WI38 (cell line): ENCODE measurements around the gene CAPS.

Experiments
- H3K4me3 ChIP-seq: 2 replicates; pipeline ENCODE4 v1.5.1; 2011; ENCODE audit warnings: low read depth, mild to moderate bottlenecking, control low read depth, low read length
- TF ChIP-seq, protein P1 (sequence below): IDR thresholded peaks from 2 replicates; pipeline ENCODE4 v1.5.1; 2012; ENCODE audit warnings: low read depth, mild to moderate bottlenecking, control low read depth, low read length

Gene CAPS

DNA sequence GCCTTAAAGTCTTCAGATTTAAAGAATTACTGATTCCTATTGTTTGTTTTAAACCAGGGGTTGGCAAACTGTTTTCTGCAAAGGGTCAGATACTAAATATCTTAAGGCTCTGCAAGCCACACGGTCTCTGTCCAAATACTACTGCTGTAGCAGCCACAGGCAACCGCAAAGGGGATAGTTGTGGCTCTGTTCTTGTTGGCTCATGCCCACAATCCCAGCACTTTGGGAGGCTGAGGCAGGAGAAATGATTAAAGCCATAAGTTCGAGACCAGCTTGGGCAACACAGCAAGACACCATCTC is 41.5 kb downstream of the CAPS start:
- TF ChIP-seq, protein P1, sequence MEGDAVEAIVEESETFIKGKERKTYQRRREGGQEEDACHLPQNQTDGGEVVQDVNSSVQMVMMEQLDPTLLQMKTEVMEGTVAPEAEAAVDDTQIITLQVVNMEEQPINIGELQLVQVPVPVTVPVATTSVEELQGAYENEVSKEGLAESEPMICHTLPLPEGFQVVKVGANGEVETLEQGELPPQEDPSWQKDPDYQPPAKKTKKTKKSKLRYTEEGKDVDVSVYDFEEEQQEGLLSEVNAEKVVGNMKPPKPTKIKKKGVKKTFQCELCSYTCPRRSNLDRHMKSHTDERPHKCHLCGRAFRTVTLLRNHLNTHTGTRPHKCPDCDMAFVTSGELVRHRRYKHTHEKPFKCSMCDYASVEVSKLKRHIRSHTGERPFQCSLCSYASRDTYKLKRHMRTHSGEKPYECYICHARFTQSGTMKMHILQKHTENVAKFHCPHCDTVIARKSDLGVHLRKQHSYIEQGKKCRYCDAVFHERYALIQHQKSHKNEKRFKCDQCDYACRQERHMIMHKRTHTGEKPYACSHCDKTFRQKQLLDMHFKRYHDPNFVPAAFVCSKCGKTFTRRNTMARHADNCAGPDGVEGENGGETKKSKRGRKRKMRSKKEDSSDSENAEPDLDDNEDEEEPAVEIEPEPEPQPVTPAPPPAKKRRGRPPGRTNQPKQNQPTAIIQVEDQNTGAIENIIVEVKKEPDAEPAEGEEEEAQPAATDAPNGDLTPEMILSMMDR, result no peak
- no peak overlapping the region for H3K4me3 ChIP-seq

DNA sequence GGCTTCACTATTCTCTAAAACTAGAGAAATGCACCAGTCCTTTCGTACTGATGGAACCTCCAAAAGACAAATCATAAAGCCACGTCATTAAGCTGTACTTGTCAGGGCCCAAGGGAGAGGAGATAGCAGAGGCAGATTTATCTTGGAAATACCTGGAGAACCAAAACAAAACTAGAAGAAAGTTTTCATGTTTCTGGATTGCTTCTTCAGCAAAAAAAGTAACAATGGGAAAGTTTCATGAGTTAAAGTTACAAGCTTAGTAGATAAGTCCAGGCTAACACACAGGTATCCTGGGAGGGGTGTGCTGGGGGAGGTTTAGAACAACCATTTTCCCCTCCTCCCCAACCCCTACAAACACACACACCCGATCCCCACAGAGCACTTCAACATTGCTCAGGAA is 42.3 kb downstream of the CAPS start:
- H3K4me3 ChIP-seq, result no peak overlapping the region
- TF ChIP-seq, protein P1, result no peak

DNA sequence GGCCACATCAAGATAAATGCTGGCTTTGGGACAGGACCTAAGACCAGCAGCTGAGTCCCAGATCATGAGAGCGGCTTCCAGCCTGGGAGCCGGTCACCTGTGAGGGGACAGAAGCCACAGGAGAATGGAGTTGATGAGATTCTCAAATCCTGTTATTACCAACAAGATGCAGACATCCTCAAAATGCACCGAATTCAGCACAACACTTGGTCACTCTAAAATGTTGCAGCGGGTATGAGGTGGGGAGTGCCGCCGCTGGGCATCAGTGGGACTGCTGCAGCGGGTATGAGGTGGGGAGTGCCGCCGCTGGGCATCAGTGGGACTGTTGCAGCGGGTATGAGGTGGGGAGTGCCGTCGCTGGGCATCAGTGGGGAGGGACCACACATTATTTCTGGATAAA is 42.7 kb downstream of the CAPS start:
- TF ChIP-seq, protein P1, result no peak
- H3K4me3 ChIP-seq, result no peak overlapping the region

DNA sequence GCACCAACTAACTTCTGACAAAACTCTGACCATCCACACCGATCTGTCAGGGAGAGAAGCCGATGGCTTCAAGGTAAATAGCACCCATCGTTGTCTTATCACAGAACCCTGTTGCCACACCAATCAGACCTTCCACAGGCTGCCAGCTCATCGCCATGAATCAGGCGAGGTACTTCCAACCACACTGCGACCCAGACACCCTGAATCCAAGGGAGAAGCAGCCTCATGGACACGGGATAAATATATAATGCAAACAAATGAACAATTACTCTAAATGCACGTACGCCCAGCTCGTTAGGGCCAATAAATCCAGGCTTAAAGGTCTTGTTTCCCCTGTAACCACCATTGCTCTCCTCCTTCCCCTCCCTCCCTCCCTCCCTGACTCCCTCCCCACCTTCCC is 43.1 kb downstream of the CAPS start:
- H3K4me3 ChIP-seq, result no peak overlapping the region
- TF ChIP-seq, protein P1, result no peak

DNA sequence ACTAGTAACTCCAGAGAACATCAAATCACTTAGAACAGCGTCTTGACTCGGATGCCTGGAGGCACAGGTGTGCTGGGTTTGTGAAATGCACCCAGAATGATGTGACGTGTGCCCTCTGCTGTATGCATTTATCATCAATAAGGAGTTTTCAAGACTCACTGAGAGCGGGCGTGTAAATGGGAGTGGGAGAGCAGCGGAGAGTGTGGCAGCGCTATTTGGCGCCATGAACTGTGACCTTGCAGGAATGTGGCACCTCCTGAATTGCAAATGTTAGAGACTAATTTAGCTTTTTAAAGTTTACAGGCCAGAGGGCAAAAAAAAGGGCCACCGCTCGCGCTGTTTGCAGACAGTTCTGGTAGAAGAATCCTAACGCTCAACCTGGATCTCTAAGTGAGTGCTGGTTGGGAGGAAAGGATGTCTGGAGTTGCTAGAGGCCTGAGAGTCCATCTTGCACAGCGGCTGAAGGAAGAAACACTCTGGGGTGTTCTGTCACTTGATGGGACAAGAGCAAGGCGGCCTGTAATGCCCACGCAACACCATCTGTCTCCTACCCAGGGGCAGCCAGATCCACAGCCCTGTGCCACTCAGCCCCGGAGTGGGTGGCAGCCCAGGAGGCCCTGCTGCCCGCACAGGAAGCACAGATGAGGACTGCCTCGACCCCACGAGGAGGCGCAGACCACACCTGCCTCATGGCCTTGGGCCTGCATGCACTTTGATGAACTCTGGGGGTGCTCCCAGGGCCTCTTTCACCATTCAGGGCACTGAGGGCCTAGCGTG is 44.2 kb downstream of the CAPS start:
- H3K4me3 ChIP-seq, result no peak overlapping the region
- TF ChIP-seq, protein P1, result no peak

DNA sequence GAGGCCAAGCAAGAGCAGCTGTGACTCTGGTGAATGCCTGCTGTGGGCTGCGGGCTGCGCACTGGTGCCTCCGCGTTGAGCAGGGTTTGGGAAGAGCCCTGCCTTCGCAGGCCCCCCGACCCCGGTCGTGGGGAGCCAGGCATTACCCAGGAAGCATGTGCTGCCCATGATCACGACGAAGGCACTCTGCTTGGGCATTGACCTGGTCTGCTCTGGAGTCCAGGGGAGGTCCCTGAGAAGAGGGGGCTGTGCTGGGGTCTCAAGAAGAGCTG is 44.7 kb downstream of the CAPS start:
- TF ChIP-seq, protein P1, result no peak
- no peak overlapping the region for H3K4me3 ChIP-seq

GRCh38 chr19:5959260-5960004 is 45.4 kb downstream of the CAPS start:
- TF ChIP-seq, protein P1, result no peak
- H3K4me3 ChIP-seq, result no peak overlapping the region
